GM23338 (cell line): ENCODE data around the gene HS6ST3. TPM values are rescaled to one million over a fixed set of nuclear protein-coding genes. Genes with fewer than 3 reads are reported as not detected.

Source experiments
- ATAC-seq: fragments of 200-7000 bp; cut with Tn5 transposase; 3 replicates; pipeline ENCODE4 v1.9.1; 2020
- DNase-seq: peaks from one replicate; pipeline ENCODE4 v3.0.0-alpha.2; 2015; ENCODE audit warnings: low spot score
- H2AFZ ChIP-seq: fragments of 200-600 bp; sonication (generic); 2 replicates; pipeline ENCODE4 v1.8.0; 2016; ENCODE audit warnings: antibody characterized with exemption, mild to moderate bottlenecking, moderate library complexity
- H3F3A ChIP-seq: fragments of 200-600 bp; sonication (generic); replicated peaks from 2 replicates; pipeline ENCODE4 v1.8.0; 2017; ENCODE audit warnings: antibody characterized with exemption, mixed run types, low read depth
- H3K27ac ChIP-seq: fragments of 200-600 bp; sonication (generic); 2 replicates; pipeline ENCODE4 v1.6.1; 2016; ENCODE audit warnings: low read depth
- H3K27me3 ChIP-seq: fragments of 200-600 bp; sonication (generic); 2 replicates; pipeline ENCODE4 v1.8.0; 2016; ENCODE audit warnings: mild to moderate bottlenecking, mixed run types, moderate library complexity; ENCODE audit not compliant: insufficient read depth
- H3K36me3 ChIP-seq: fragments of 200-600 bp; sonication (generic); 2 replicates; pipeline ENCODE4 v1.8.0; 2016; ENCODE audit warnings: mild to moderate bottlenecking; ENCODE audit not compliant: insufficient read depth
- H3K4me1 ChIP-seq: fragments of 200-600 bp; sonication (generic); 2 replicates; pipeline ENCODE4 v1.8.0; 2016; ENCODE audit warnings: mild to moderate bottlenecking, moderate library complexity; ENCODE audit not compliant: insufficient read depth
- H3K4me2 ChIP-seq: fragments of 200-600 bp; sonication (generic); 2 replicates; pipeline ENCODE4 v1.7.1; 2017; ENCODE audit warnings: mixed run types
- H3K4me3 ChIP-seq: fragments of 200-600 bp; sonication (generic); 2 replicates; pipeline ENCODE4 v1.6.1; 2016; ENCODE audit warnings: mixed run types
- H3K79me2 ChIP-seq: fragments of 200-600 bp; sonication (generic); replicated peaks from 2 replicates; pipeline ENCODE4 v1.8.0; 2017; ENCODE audit warnings: mild to moderate bottlenecking; ENCODE audit not compliant: insufficient read depth
- H3K9me2 ChIP-seq: fragments of 200-600 bp; sonication (generic); 2 replicates; pipeline ENCODE4 v1.8.0; 2017; ENCODE audit not compliant: insufficient read depth
- H4K20me1 ChIP-seq: fragments of 200-600 bp; sonication (generic); replicated peaks from 2 replicates; pipeline ENCODE4 v1.8.0; 2017; ENCODE audit warnings: mild to moderate bottlenecking; ENCODE audit not compliant: insufficient read depth
- H3K27ac Mint-ChIP-seq: 2 replicates; pipeline ENCODE4 v1.8.0; 2020; ENCODE audit warnings: inconsistent platforms, mild to moderate bottlenecking, moderate library complexity, mixed read lengths
- H3K27me3 Mint-ChIP-seq: 3 replicates; pipeline ENCODE4 v1.8.0; 2022; ENCODE audit warnings: low read depth, mild to moderate bottlenecking, moderate library complexity, mixed read lengths, inconsistent platforms; ENCODE audit not compliant: insufficient read depth, poor library complexity
- H3K36me3 Mint-ChIP-seq: 3 replicates; pipeline ENCODE4 v1.8.0; 2021; ENCODE audit warnings: low read depth, mild to moderate bottlenecking, inconsistent platforms, moderate library complexity, mixed read lengths
- H3K4me1 Mint-ChIP-seq: 3 replicates; pipeline ENCODE4 v1.8.0; 2020; ENCODE audit warnings: mild to moderate bottlenecking, inconsistent platforms, mixed read lengths
- H3K4me3 Mint-ChIP-seq: 3 replicates; pipeline ENCODE4 v1.8.0; 2021; ENCODE audit warnings: moderate library complexity, mild to moderate bottlenecking, inconsistent platforms, mixed read lengths
- H3K9me3 Mint-ChIP-seq: 3 replicates; pipeline ENCODE4 v1.8.0; 2020; ENCODE audit warnings: moderate library complexity, mild to moderate bottlenecking, inconsistent platforms, mixed read lengths
- CREB1 ChIP-seq: fragments of 250-450 bp; sonication (Bioruptor Pico); IDR thresholded peaks from 2 replicates; pipeline ENCODE4 v1.5.0; 2020; ENCODE audit warnings: low read depth, mild to moderate bottlenecking, moderate library complexity
- EZH2 ChIP-seq: fragments of 200-600 bp; sonication (generic); IDR thresholded peaks from one replicate; pipeline ENCODE4 v1.8.0; 2017; ENCODE audit warnings: antibody characterized with exemption, mild to moderate bottlenecking, low read depth; ENCODE audit not compliant: unreplicated experiment
- EZH2phosphoT487 ChIP-seq: fragments of 200-600 bp; sonication (generic); IDR thresholded peaks from one replicate; pipeline ENCODE4 v1.8.1; 2018; ENCODE audit warnings: antibody characterized with exemption; ENCODE audit not compliant: unreplicated experiment
- JUNB ChIP-seq: IDR thresholded peaks from one replicate; pipeline ENCODE4 v1.6.1; 2016; ENCODE audit warnings: antibody characterized with exemption; ENCODE audit not compliant: unreplicated experiment
- NANOG ChIP-seq: IDR thresholded peaks from 2 replicates; pipeline ENCODE4 v1.6.1; 2016; ENCODE audit warnings: antibody characterized with exemption, borderline replicate concordance
- POLR2AphosphoS5 ChIP-seq: IDR thresholded peaks from 2 replicates; pipeline ENCODE4 v1.6.1; 2016; ENCODE audit warnings: antibody characterized with exemption, low read depth
- REST ChIP-seq: IDR thresholded peaks from one replicate; pipeline ENCODE4 v1.6.1; 2018; ENCODE audit warnings: antibody characterized with exemption; ENCODE audit not compliant: unreplicated experiment
- ZNF331 ChIP-seq: fragments of 250-450 bp; sonication (Bioruptor Pico); IDR thresholded peaks from 2 replicates; pipeline ENCODE4 v1.5.0; 2020; ENCODE audit warnings: low read depth, mild to moderate bottlenecking, moderate library complexity
- polyA plus RNA-seq: library from polyadenylated mRNA; unstranded; fragments of >200 nt; fragmentation: Nextera tagmentation; extraction: Ambion mirVana; gene quantifications from 2 replicates; pipeline ENCODE4 v1.2.1, GENCODE V29; 2016
- total RNA-seq: library from RNA; depleted of rRNA; stranded (reverse); fragments of >200 nt; shearing (Covaris generic); gene quantifications from 2 replicates; pipeline ENCODE4 v1.2.3, GENCODE V29; 2014
- TF ChIP-seq, protein P1 (sequence below), 2 experiments: fragments of 200-600 bp in 1 of 2; sonication (generic) in 1 of 2; conservative IDR thresholded peaks; 2 replicates each; pipeline versions ENCODE4 v1.5.1 to v1.6.1; 2016 to 2017; ENCODE audit warnings: antibody characterized with exemption in 2 of 2, low read depth in 2 of 2, mild to moderate bottlenecking in 2 of 2, moderate library complexity in 1 of 2
- TF ChIP-seq, protein P2 (sequence below): fragments of 250-450 bp; sonication (Bioruptor Pico); IDR thresholded peaks from 2 replicates; pipeline ENCODE4 v1.5.0; 2020; ENCODE audit warnings: mild to moderate bottlenecking, moderate library complexity
- TF ChIP-seq, protein P3 (sequence below): IDR thresholded peaks from 2 replicates; pipeline ENCODE4 v1.6.1; 2016; ENCODE audit warnings: antibody characterized with exemption

The HS6ST3 gene
- total and polyA plus RNA-seq, 2 experiments from 2014 or later, result 0.52 to 0.80 TPM

DNA sequence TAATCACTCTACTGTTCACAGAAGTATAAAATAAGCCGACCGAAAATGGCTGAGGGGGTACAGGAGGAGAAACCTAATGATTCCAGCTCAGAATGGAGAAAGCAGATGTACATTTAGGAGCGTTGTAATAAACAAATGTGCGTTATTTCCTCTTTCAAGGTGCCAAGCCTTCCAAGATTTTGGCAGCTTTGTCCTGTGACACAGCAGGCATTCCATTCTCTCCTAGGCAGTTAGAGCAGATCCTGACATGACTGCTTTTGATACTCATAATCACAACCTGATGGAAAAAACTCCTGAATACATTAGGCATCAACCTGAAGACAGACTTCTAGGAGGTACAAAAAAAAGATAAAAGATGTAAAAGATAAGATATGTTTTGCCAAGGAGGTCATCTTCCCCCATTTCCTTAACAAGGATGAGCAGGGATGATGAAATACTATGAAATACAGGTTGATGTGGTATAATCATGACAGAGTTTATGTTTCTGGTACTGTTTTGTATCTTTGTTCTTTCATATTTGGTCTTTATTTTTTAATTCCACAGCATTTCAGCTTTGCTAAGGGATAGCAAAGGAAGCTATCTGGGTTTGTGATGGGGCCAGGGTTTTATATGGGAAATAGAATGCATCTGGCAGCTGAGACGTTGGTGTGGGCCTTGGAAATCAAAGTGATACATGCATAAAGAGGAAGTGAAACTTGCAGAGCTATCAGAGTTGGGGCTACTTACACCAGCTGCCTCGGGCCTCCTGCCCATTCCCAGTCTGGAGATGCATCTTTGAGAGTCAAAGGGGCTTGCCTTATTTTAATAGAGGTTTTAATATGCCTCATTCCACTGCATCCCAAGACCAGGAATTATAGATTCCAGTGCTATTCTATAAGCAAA, 681.8 kb downstream of the HS6ST3 start:
- H3K36me3 ChIP-seq, result no peaks in the 10 kb centered on the region
- Mint-ChIP-seq H3K27ac (0 out of 2 replicates have a peak overlapping the region, but pooled peaks have one; percentile 50), H3K27me3 (peaks cover 2% of the 10 kb centered on the region), H3K9me3 (no peaks in the 10 kb centered on the region), H3K4me1 (peaks cover 31% of the 10 kb centered on the region), H3K36me3 (peaks cover 3% of the 10 kb centered on the region; the same call in 1 of the 3 replicates), H3K4me3 (no peak overlapping the region)
- H3F3A ChIP-seq, result no peaks in the 10 kb centered on the region
- H3K4me2 ChIP-seq, result no peak overlapping the region
- no peaks in the 10 kb centered on the region for H4K20me1 ChIP-seq
- H3K79me2 ChIP-seq, result no peaks in the 10 kb centered on the region
- ATAC-seq, result no peak
- H3K27me3 ChIP-seq, result no peaks in the 10 kb centered on the region
- 0 out of 2 replicates have a peak, but pooled peaks cover 3% of the 10 kb centered on the region for H3K9me2 ChIP-seq
- DNase-seq, result no peak
- H3K27ac ChIP-seq, result no peak overlapping the region
- peak overlapping the region; percentile 35; the same call in 1 of the 2 replicates for H2AFZ ChIP-seq
- TF ChIP-seq ZNF331 (CRISPR knock-in tag) (no peak), CREB1 (no peak), POLR2AphosphoS5 (no peak), EZH2 (no peak), REST (no peak), EZH2phosphoT487 (no peak), JUNB (no peak), NANOG (no peak)
- TF ChIP-seq, protein P1, sequence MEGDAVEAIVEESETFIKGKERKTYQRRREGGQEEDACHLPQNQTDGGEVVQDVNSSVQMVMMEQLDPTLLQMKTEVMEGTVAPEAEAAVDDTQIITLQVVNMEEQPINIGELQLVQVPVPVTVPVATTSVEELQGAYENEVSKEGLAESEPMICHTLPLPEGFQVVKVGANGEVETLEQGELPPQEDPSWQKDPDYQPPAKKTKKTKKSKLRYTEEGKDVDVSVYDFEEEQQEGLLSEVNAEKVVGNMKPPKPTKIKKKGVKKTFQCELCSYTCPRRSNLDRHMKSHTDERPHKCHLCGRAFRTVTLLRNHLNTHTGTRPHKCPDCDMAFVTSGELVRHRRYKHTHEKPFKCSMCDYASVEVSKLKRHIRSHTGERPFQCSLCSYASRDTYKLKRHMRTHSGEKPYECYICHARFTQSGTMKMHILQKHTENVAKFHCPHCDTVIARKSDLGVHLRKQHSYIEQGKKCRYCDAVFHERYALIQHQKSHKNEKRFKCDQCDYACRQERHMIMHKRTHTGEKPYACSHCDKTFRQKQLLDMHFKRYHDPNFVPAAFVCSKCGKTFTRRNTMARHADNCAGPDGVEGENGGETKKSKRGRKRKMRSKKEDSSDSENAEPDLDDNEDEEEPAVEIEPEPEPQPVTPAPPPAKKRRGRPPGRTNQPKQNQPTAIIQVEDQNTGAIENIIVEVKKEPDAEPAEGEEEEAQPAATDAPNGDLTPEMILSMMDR (conservative IDR thresholded peaks at IDR 0.05; ENCODE audit: low read depth in 2 of 2), result no peak
- TF ChIP-seq, protein P2, sequence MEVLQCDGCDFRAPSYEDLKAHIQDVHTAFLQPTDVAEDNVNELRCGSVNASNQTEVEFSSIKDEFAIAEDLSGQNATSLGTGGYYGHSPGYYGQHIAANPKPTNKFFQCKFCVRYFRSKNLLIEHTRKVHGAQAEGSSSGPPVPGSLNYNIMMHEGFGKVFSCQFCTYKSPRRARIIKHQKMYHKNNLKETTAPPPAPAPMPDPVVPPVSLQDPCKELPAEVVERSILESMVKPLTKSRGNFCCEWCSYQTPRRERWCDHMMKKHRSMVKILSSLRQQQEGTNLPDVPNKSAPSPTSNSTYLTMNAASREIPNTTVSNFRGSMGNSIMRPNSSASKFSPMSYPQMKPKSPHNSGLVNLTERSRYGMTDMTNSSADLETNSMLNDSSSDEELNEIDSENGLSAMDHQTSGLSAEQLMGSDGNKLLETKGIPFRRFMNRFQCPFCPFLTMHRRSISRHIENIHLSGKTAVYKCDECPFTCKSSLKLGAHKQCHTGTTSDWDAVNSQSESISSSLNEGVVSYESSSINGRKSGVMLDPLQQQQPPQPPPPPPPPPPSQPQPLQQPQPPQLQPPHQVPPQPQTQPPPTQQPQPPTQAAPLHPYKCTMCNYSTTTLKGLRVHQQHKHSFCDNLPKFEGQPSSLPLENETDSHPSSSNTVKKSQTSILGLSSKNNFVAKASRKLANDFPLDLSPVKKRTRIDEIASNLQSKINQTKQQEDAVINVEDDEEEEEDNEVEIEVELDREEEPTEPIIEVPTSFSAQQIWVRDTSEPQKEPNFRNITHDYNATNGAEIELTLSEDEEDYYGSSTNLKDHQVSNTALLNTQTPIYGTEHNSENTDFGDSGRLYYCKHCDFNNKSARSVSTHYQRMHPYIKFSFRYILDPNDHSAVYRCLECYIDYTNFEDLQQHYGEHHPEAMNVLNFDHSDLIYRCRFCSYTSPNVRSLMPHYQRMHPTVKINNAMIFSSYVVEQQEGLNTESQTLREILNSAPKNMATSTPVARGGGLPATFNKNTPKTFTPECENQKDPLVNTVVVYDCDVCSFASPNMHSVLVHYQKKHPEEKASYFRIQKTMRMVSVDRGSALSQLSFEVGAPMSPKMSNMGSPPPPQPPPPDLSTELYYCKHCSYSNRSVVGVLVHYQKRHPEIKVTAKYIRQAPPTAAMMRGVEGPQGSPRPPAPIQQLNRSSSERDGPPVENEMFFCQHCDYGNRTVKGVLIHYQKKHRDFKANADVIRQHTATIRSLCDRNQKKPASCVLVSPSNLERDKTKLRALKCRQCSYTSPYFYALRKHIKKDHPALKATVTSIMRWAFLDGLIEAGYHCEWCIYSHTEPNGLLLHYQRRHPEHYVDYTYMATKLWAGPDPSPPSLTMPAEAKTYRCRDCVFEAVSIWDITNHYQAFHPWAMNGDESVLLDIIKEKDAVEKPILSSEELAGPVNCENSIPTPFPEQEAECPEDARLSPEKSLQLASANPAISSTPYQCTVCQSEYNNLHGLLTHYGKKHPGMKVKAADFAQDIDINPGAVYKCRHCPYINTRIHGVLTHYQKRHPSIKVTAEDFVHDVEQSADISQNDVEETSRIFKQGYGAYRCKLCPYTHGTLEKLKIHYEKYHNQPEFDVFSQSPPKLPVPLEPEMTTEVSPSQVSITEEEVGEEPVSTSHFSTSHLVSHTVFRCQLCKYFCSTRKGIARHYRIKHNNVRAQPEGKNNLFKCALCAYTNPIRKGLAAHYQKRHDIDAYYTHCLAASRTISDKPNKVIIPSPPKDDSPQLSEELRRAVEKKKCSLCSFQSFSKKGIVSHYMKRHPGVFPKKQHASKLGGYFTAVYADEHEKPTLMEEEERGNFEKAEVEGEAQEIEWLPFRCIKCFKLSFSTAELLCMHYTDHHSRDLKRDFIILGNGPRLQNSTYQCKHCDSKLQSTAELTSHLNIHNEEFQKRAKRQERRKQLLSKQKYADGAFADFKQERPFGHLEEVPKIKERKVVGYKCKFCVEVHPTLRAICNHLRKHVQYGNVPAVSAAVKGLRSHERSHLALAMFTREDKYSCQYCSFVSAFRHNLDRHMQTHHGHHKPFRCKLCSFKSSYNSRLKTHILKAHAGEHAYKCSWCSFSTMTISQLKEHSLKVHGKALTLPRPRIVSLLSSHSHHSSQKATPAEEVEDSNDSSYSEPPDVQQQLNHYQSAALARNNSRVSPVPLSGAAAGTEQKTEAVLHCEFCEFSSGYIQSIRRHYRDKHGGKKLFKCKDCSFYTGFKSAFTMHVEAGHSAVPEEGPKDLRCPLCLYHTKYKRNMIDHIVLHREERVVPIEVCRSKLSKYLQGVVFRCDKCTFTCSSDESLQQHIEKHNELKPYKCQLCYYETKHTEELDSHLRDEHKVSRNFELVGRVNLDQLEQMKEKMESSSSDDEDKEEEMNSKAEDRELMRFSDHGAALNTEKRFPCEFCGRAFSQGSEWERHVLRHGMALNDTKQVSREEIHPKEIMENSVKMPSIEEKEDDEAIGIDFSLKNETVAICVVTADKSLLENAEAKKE (CRISPR knock-in tag), result no peak
- TF ChIP-seq, protein P3, sequence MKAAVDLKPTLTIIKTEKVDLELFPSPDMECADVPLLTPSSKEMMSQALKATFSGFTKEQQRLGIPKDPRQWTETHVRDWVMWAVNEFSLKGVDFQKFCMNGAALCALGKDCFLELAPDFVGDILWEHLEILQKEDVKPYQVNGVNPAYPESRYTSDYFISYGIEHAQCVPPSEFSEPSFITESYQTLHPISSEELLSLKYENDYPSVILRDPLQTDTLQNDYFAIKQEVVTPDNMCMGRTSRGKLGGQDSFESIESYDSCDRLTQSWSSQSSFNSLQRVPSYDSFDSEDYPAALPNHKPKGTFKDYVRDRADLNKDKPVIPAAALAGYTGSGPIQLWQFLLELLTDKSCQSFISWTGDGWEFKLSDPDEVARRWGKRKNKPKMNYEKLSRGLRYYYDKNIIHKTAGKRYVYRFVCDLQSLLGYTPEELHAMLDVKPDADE, result no peak
- peaks cover 36% of the 10 kb centered on the region for H3K4me1 ChIP-seq
- no peak overlapping the region for H3K4me3 ChIP-seq
